IPS DF 6.9 (cell line): ENCODE data around the gene SLC9C1.

Experiments
- DNase-seq: peaks from one replicate; pipeline ENCODE4 v3.0.0-alpha.2; 2013; ENCODE audit warnings: low read depth, low spot score
- H3K27ac ChIP-seq: one replicate; pipeline ENCODE4 v1.5.1; 2013; ENCODE audit warnings: low read length, control low read depth
- H3K27me3 ChIP-seq: 2 replicates; pipeline ENCODE4 v1.6.1; 2013; ENCODE audit warnings: mild to moderate bottlenecking, low read length; ENCODE audit not compliant: control insufficient read depth, insufficient read depth
- H3K36me3 ChIP-seq: 2 replicates; pipeline ENCODE4 v1.6.1; 2013; ENCODE audit warnings: low read length; ENCODE audit not compliant: control insufficient read depth, insufficient read depth
- H3K4me1 ChIP-seq: 2 replicates; pipeline ENCODE4 v1.6.1; 2013; ENCODE audit warnings: low read length; ENCODE audit not compliant: control insufficient read depth, insufficient read depth
- H3K4me3 ChIP-seq: 2 replicates; pipeline ENCODE4 v1.5.1; 2013; ENCODE audit warnings: mild to moderate bottlenecking, low read length
- H3K9me3 ChIP-seq: 2 replicates; pipeline ENCODE4 v1.6.1; 2013; ENCODE audit warnings: low read length, inconsistent platforms; ENCODE audit not compliant: control insufficient read depth, insufficient read depth
- WGBS: extraction: QIAGEN DNeasy Blood & Tissue Kit; methylation state at CpG from one replicate; pipeline ENCODE4 v1.1.7; 2013; ENCODE audit warnings: mixed read lengths, missing lambda C conversion rate; ENCODE audit not compliant: insufficient read length, insufficient coverage; 5-methylcytosine and 5-hydroxymethylcytosine counted together

The SLC9C1 gene

DNA sequence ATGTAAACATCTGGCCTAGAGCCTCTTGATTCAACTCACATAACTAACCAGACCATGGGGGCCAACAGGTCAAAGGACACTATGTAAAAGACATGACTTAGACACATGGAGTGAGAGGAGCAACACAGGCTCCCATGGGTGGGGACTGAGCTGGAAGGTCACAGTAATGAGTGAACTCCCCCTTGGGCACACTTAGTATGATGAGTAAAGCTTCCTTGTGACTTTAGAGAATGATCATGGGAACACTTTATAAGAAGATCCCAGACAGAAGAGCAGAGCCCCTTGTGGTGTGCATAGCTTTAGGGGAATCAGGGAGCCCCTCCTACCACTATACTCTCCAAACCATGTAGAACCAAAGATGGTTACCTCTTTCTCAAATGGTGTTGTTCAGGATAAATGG lies 171.1 kb downstream of the SLC9C1 start:
- Histone ChIP-seq H3K9me3 (no peaks in the 10 kb centered on the region), H3K27ac (no peak overlapping the region), H3K4me3 (no peak overlapping the region), H3K4me1 (no peaks in the 10 kb centered on the region; the same call in 1 of the 2 replicates), H3K27me3 (no peaks in the 10 kb centered on the region), H3K36me3 (no peaks in the 10 kb centered on the region)
- DNase-seq = no peak

DNA sequence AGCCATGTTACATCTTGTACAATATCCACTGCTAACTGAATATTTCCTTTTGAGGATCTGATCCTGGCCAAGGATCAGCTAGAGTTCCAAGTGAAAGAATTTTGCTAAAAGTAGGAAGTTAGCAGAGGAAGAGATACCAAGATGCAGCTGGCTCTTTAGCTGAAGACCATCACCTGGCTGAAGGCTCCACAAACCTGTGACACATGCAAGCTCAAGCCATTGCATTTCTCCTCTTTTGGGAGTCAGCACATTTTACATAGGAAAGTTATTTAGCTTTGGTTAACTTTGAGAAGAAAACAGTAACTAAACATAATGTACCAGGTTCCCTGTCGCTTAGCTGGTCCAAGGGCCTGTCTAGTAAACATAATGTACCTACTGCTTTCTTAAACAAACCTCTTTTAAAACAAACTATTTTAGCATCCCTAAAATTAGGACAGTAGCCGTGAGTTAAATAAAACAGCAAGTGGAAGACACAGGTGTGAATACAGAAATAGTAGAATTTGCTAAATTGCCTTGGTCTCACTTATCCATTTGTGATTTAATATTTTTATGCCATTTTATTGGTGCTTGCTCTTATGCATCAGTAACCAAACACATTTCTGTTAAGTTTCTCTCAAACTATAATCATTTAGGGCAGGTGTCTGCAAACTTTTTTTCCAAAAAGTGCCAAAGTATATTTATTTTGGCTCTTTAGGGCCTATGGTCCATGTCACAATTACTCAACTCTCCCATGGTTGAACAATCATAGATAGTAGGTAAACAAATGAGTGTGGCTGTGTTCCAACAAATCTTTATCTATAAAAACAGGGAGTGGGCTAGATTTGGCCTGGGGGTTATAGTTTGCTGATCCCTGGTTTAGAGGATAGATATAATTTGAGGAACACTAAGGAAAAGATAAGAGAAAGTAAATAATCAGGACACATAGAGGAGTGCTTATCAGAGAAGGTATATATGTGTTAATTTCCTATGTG lies 172.2 kb downstream of the SLC9C1 start:
- Histone ChIP-seq H3K4me1 (no peaks in the 10 kb centered on the region; the same call in 1 of the 2 replicates), H3K27ac (no peak overlapping the region)
- WGBS = no CpG with 5 or more reads among the region's 2 CpGs

DNA sequence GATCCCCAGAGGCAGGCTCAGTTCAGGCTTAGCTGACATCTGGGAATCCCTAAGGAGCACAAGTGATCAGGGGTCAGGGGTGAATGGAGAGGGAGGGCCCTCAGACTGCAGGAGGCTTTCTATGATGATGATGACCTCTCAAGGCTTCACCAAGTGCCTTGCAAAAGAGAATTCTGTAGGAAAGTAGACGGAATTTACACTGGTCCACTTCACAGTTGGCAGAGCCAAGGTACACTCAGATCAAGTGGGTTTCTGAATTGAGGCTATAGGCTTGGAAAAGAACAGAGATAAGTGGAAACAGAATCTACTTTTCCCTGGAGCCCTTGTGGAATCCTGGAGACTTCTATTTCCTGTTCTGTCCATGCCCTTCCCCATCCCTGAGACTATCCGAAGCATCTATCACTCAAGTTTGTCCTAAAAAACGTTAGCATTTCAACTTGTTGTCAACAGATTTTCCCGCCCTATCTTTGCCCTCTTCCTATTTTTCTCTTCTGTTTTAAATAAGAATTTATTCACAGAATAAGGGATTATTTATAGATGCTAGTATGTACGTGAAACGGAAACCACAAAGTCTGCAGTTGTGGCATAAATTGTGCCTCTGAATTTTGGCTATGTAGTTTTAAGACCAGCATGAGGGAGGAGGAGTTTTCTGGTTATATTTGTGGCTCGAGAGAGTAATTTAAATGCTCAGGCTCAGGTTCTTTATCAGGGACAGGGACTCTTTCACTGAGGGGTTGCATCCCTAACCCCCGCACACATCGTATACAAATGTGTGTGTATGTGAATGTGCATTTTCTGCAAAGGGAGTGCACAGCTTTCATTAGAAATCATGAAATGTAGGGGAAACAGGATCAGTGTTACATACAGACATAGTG lies 173.8 kb downstream of the SLC9C1 start:
- DNase-seq = no peak
- Histone ChIP-seq H3K4me3 (no peak overlapping the region), H3K27ac (no peak overlapping the region)

More for the DNA sequence above, 172.2 kb downstream of the SLC9C1 start:
- H3K27me3 ChIP-seq = no peaks in the 10 kb centered on the region
- H3K9me3 ChIP-seq = no peaks in the 10 kb centered on the region
- no peak overlapping the region for H3K4me3 ChIP-seq
- H3K36me3 ChIP-seq = no peaks in the 10 kb centered on the region
- DNase-seq = no peak

DNA sequence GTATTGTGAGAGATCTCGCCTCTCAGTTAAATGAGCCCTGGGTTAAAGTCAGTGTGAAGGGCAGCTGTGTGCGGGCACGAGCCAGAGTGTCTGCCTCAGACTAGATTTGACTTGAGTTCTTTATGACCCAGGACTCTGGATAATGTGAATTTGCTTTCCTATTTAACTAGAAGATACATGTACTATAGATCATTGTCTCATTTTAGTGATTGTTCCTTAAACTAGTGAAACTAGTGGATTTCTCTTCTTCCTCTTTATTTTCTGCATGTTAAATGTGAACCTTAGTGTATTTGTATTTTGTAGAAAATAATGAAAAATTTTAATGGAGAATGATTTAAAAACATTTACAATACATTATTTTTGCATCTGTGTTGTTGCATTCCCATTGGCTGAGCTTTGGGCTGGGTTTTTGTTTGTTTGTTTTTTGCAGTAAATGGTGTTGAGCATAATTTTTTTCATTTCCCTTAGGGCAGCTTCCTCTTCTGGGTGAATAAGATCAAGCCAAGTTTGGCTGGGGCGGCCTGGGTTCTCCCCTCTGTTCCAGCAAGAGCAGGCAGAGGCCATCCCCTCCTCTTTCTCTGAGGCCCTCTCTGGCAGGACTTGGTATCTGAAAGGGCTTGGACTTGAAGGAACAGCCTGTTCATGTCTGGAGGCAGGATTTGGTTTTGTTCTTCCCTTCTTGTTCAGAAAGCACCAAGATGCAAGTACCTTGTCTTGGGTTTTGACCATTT lies 176.0 kb downstream of the SLC9C1 start:
- no peaks in the 10 kb centered on the region for H3K36me3 ChIP-seq
- H3K4me1 ChIP-seq = no peaks in the 10 kb centered on the region
- no CpG with 5 or more reads among the region's 4 CpGs for WGBS
- H3K27ac ChIP-seq = no peak overlapping the region
- no peak for DNase-seq
- no peak overlapping the region for H3K4me3 ChIP-seq
- H3K9me3 ChIP-seq = no peaks in the 10 kb centered on the region
- H3K27me3 ChIP-seq = no peaks in the 10 kb centered on the region

More for the DNA sequence above, 173.8 kb downstream of the SLC9C1 start:
- no peaks in the 10 kb centered on the region for H3K36me3 ChIP-seq
- no CpG with 5 or more reads among the region's 9 CpGs for WGBS
- H3K9me3 ChIP-seq = no peaks in the 10 kb centered on the region
- no peaks in the 10 kb centered on the region for H3K27me3 ChIP-seq
- H3K4me1 ChIP-seq = no peaks in the 10 kb centered on the region

DNA sequence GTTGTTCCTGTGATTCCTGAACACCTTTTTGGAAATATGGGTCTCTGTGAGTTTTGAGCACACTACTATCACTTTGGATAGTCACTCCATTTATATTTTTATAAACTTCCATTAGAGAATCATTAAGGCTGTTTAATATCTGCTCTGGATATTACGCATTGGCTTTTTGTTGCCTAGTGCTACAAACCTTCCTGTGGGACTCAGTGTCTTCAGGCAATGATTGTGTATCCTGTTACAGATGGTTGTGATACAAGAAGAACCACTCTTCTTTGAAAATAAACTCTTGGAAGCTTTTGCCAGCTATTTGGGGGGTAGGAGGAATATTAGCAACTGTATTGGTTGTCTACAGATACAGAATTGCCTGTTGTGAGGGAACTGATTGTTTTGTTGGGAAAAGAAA lies 176.6 kb downstream of the SLC9C1 start:
- Histone ChIP-seq H3K9me3 (no peaks in the 10 kb centered on the region), H3K36me3 (no peaks in the 10 kb centered on the region), H3K4me1 (no peaks in the 10 kb centered on the region), H3K27me3 (no peaks in the 10 kb centered on the region), H3K4me3 (no peak overlapping the region), H3K27ac (no peak overlapping the region)
- no peak for DNase-seq
- WGBS = no CpG with 5 or more reads among the region's 1 CpG

DNA sequence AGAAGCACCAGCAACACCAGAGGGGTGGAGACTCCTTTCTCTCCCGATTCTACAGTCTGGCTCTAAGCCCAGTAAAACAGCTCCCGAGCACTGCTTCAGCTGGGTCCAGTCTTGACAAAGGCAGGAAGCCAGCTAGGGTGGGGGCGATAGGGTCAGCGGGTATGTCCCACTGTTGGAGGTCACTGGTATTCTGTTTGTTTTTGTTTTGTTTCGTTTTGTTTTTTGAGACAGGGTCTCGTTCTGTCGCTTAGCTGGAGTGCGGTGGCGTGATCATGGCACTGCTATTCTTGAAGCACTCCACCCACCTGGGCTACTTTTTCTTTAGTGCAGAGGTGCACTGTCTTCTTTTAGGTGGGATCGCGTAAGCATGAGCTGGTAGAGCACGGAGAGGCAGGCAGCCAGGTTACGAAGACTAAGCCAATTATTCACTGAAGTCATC lies 177.2 kb downstream of the SLC9C1 start:
- no peaks in the 10 kb centered on the region for H3K27me3 ChIP-seq
- H3K36me3 ChIP-seq = no peaks in the 10 kb centered on the region
- H3K9me3 ChIP-seq = no peaks in the 10 kb centered on the region
- H3K4me1 ChIP-seq = no peaks in the 10 kb centered on the region
- no peak overlapping the region for H3K4me3 ChIP-seq
- H3K27ac ChIP-seq = no peak overlapping the region
- no peak for DNase-seq
- WGBS = no CpG with 5 or more reads among the region's 13 CpGs

DNA sequence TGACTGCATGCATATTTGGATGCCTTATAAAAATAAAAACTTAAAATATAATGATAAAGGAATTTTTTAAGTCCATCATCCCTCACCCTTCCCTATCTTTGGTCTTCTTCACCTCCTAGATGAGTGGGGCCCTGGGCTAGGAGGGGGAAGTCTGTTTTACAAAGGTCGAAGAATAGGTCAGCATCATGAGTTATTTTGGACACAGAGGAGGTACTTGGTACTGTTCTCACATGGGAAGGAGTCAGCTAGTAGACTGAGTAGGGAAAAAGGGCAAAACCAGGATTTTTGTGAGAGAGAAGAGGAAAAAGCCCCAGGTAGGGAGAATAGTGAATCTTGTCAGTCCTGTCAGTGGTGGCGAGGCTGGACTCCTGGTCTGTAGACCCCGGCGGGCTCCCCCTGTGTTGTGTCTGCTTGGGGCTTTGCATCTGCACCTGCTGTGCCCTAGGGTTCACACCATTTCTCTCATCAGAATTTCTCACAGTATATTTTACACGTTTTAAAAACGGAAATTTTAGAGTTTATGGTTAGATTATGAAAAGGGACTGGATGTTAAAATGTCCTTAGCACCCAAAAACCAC lies 178.1 kb downstream of the SLC9C1 start:
- no CpG with 5 or more reads among the region's 6 CpGs for WGBS
- no peak overlapping the region for H3K27ac ChIP-seq

DNA sequence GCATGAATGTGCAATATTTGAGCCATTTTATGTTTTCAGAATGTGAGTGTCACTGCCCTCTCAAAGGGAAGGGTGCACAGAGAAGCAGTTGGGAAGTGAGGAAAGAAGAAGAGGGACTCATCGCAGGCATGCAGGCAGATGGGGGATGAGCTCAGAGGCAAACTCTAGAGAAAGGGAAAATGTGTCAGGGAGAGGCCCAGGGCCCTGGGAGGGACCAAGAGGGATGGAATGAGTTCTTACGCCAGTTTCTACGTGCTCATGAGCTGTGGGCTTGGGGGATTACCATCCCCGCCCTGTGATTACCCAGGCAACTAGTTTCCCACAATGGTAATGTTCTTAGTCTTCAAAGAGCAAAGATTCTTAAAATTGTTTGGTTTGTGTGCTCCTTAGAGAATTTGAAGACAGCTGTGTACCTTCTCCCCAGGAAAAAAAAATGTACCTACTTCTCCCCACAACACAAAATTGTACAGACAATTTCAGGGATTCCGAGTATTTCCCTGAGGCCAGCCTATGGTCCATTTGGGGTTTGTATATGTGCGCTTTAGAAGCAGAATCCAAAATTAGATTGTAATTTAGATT lies 178.8 kb downstream of the SLC9C1 start:
- Histone ChIP-seq H3K36me3 (no peaks in the 10 kb centered on the region), H3K4me1 (no peaks in the 10 kb centered on the region), H3K27me3 (no peaks in the 10 kb centered on the region), H3K27ac (no peak overlapping the region), H3K4me3 (no peak overlapping the region), H3K9me3 (no peaks in the 10 kb centered on the region)
- no CpG with 5 or more reads among the region's 6 CpGs for WGBS
- DNase-seq = no peak

More for the DNA sequence above, 178.1 kb downstream of the SLC9C1 start:
- Histone ChIP-seq H3K36me3 (no peaks in the 10 kb centered on the region), H3K4me1 (no peaks in the 10 kb centered on the region), H3K27me3 (no peaks in the 10 kb centered on the region), H3K4me3 (no peak overlapping the region), H3K9me3 (no peaks in the 10 kb centered on the region)
- no peak for DNase-seq

DNA sequence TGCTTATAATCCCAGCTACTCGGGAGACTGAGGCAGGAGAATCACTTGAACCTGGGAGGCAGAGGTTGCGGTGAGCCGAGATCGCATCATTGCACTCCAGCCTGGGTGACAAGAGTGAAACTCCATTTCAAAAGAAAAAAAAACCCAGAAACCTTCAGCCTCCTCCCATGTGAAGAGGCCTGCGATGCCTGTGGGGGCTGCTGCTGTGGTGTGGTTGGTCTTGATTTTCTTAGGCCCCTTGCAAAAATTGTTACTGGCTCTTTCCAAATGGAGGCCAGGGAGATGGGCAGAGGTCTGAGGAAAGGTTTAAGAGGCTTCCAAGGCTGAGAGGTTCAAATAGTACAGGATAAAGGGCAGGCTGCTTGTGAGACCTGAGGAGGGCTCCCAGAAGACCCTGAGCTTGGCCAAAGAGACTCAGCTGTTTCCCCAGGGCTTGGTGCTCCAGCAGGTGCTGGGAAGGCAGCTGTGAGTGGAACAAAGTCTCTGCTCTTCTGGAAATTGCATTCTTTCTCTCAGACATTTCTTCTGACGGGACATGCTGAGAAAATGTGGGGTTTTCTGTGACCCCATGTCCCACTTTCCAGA lies 179.3 kb downstream of the SLC9C1 start:
- Histone ChIP-seq H3K9me3 (no peaks in the 10 kb centered on the region), H3K4me3 (no peak overlapping the region), H3K4me1 (no peaks in the 10 kb centered on the region), H3K27ac (no peak overlapping the region), H3K36me3 (no peaks in the 10 kb centered on the region), H3K27me3 (no peaks in the 10 kb centered on the region)
- DNase-seq = no peak
- no CpG with 5 or more reads among the region's 6 CpGs for WGBS
